Endothelial cell of umbilical vein (primary cell): ENCODE results near the gene BMPR2. TPM values are rescaled to one million over a fixed set of nuclear protein-coding genes. Genes with fewer than 3 reads are reported as not detected.
"Not testable (repeated sequence)": the region's sequence is repeated elsewhere in the genome, so short reads cannot be mapped to it uniquely, and the experiment has no call there.

Experiments used
- BruUV-seq: library from RNA; stranded (reverse); fragments of 400-500 nt; replicated peaks from 2 replicates; lab custom pipeline; 2021; lab: Mats Ljungman, UMichigan
- CTCF ChIA-PET: fragments of 300-600, 350-600 bp; sonication (Branson Sonifier 250); formaldehyde crosslinking; loops from one replicate; lab custom pipeline; 2021; ENCODE audit warnings: antibody characterized with exemption, inconsistent platforms; lab: Charles Lee
- POLR2A ChIA-PET: fragments of 300-600, 350-600 bp; sonication (Branson Sonifier 250); formaldehyde crosslinking; loops from one replicate; lab custom pipeline; 2021; ENCODE audit warnings: antibody characterized with exemption, inconsistent platforms; lab: Charles Lee
- DNase-seq: peaks from one replicate; pipeline ENCODE4 v3.0.0-alpha.2; 2011; ENCODE audit warnings: low read depth, low spot score
- FAIRE-seq: peaks from 2 replicates; lab custom pipeline; 2011; peaks lifted over from hg19 to GRCh38; lab: Jason Lieb, UNC
- H2AFZ ChIP-seq: 2 replicates; pipeline ENCODE4 v1.6.0; 2012; ENCODE audit warnings: low read depth, low read length, control low read depth, inconsistent platforms
- H3K27ac ChIP-seq: 2 replicates; pipeline ENCODE4 v1.5.1; 2011; ENCODE audit warnings: low read depth, mild to moderate bottlenecking, control low read depth, low read length, moderate library complexity; ENCODE audit not compliant: insufficient read depth
- H3K27me3 ChIP-seq, 2 experiments: 2 replicates each; pipeline versions ENCODE4 v1.6.0 to v1.6.1; 2011; ENCODE audit warnings: low read length in 2 of 2, mixed read lengths in 1 of 2; ENCODE audit not compliant: control insufficient read depth in 2 of 2, insufficient read depth in 2 of 2
- H3K36me3 ChIP-seq, 2 experiments: 2 replicates in 1 of 2; 3 replicates in 1 of 2; pipeline ENCODE4 v1.5.1; 2011; ENCODE audit warnings: low read length in 2 of 2, mild to moderate bottlenecking in 1 of 2, moderate library complexity in 1 of 2; ENCODE audit not compliant: control insufficient read depth in 2 of 2, insufficient read depth in 2 of 2; ENCODE audit errors: extremely low read depth in 1 of 2
- H3K4me1 ChIP-seq: 3 replicates; pipeline ENCODE4 v1.5.1; 2011; ENCODE audit warnings: mild to moderate bottlenecking, low read length; ENCODE audit not compliant: control insufficient read depth, insufficient read depth; ENCODE audit errors: extremely low read depth
- H3K4me2 ChIP-seq: 2 replicates; pipeline ENCODE4 v1.6.1; 2011; ENCODE audit warnings: low read length, control low read depth, mixed read lengths; ENCODE audit not compliant: insufficient read depth
- H3K4me3 ChIP-seq, 3 experiments: fragments of 200-600 bp in 1 of 3; sonication (generic), shearing (Covaris generic) in 1 of 3; replicated peaks in 1 of 3; 2 replicates each; pipeline ENCODE4 v1.5.1; 2011 to 2016; ENCODE audit warnings: control low read depth in 3 of 3, low read length in 3 of 3, mild to moderate bottlenecking in 2 of 3, inconsistent platforms in 1 of 3, low read depth in 1 of 3, moderate library complexity in 1 of 3; ENCODE audit not compliant: insufficient read depth in 1 of 3
- H3K79me2 ChIP-seq: 2 replicates; pipeline ENCODE4 v1.6.0; 2012; ENCODE audit warnings: low read length, inconsistent platforms; ENCODE audit not compliant: control insufficient read depth, insufficient read depth
- H3K9ac ChIP-seq: replicated peaks from 2 replicates; pipeline ENCODE3; 2011; ENCODE audit warnings: low read length, control low read depth; ENCODE audit not compliant: insufficient read depth; ENCODE audit errors: extremely low read depth
- H3K9me1 ChIP-seq: replicated peaks from 3 replicates; pipeline ENCODE4 v1.6.0; 2011; ENCODE audit warnings: mild to moderate bottlenecking, low read length; ENCODE audit not compliant: control insufficient read depth, insufficient read depth; ENCODE audit errors: extremely low read depth
- H3K9me3 ChIP-seq: replicated peaks from 2 replicates; pipeline ENCODE4 v1.5.1; 2012; ENCODE audit warnings: low read length, inconsistent platforms; ENCODE audit not compliant: control insufficient read depth, insufficient read depth
- H4K20me1 ChIP-seq: replicated peaks from 2 replicates; pipeline ENCODE3; 2011; ENCODE audit warnings: mild to moderate bottlenecking, low read length; ENCODE audit not compliant: control insufficient read depth, insufficient read depth; ENCODE audit errors: extremely low read depth
- EZH2 ChIP-seq: IDR thresholded peaks from 2 replicates; pipeline ENCODE4 v1.6.1; 2012; ENCODE audit warnings: borderline replicate concordance, low read depth, mild to moderate bottlenecking, moderate library complexity, low read length, inconsistent platforms; ENCODE audit not compliant: severe bottlenecking
- FOS ChIP-seq: IDR thresholded peaks from 2 replicates; pipeline ENCODE4 v1.6.1; 2011; ENCODE audit warnings: mild to moderate bottlenecking, low read length, moderate library complexity, borderline replicate concordance; ENCODE audit not compliant: insufficient read depth
- GATA2 ChIP-seq: IDR thresholded peaks from 2 replicates; pipeline ENCODE4 v1.7.0; 2011; ENCODE audit warnings: low read depth, mild to moderate bottlenecking, moderate library complexity, mixed read lengths, low read length; ENCODE audit not compliant: insufficient read length, insufficient read depth
- JUN ChIP-seq: IDR thresholded peaks from 2 replicates; pipeline ENCODE4 v1.6.1; 2011; ENCODE audit warnings: borderline replicate concordance, low read depth; ENCODE audit not compliant: insufficient read length, insufficient read depth
- MYC ChIP-seq: IDR thresholded peaks from one replicate; pipeline ENCODE4 v1.6.1; 2011; ENCODE audit warnings: mild to moderate bottlenecking, low read depth, low read length
- POLR2A ChIP-seq: IDR thresholded peaks from 2 replicates; pipeline ENCODE4 v1.6.1; 2012; ENCODE audit warnings: low read depth, mild to moderate bottlenecking, control low read depth, low read length
- POLR2AphosphoS5 ChIP-seq: IDR thresholded peaks from 2 replicates; pipeline ENCODE4 v1.6.1; 2012; ENCODE audit warnings: low read depth, mild to moderate bottlenecking, control low read depth, low read length, moderate library complexity; ENCODE audit not compliant: insufficient read depth
- dilution Hi-C: fragments of 300-500 bp; cut with MboI; formaldehyde crosslinking; loops from one replicate; pipeline ENCODE4 v1.15.0; 2019; ENCODE audit warnings: low sequenced_read_pairs; ENCODE audit not compliant: extremely low pct_ligation_motif_present
- intact Hi-C: fragments of 100-400 bp; cut with micrococcal nuclease; formaldehyde crosslinking; loops from one replicate; pipeline ENCODE4 v1.10.0; 2022
- polyA plus RNA-seq, 4 experiments: library from polyadenylated mRNA; depleted of rRNA in 3 of 4; stranded (reverse) in 3 of 4; unstranded in 1 of 4; fragments of >200 nt; gene quantifications; 2 replicates each; pipeline versions ENCODE4 v1.2.1 to v1.2.3, GENCODE V29; 2011 to 2012; ENCODE audit warnings: missing spikeins in 1 of 4
- total RNA-seq: library from RNA; stranded (reverse); gene quantifications from 2 replicates; pipeline ENCODE4 v1.2.3, GENCODE V29; 2021
- TF ChIP-seq, protein P1 (sequence below): IDR thresholded peaks from 2 replicates; pipeline ENCODE4 v1.6.1; 2011; ENCODE audit not compliant: insufficient read depth, insufficient read length
- TF ChIP-seq, protein P2 (sequence below), 2 donors: IDR thresholded peaks; 1 replicate in 1 of 2; 2 replicates in 1 of 2; pipeline ENCODE4 v1.5.1; 2011; ENCODE audit warnings: low read length in 2 of 2, mild to moderate bottlenecking in 2 of 2, moderate library complexity in 2 of 2, control low read depth in 1 of 2, inconsistent platforms in 1 of 2, low read depth in 1 of 2; ENCODE audit not compliant: insufficient read depth in 1 of 2; ENCODE audit errors: extremely low read depth in 1 of 2

Gene BMPR2
- total and polyA plus RNA-seq, 2 donors (not counting 3 experiments of a cell fraction or from before 2014, with no cell fraction given): 35.8 to 113 TPM

DNA sequence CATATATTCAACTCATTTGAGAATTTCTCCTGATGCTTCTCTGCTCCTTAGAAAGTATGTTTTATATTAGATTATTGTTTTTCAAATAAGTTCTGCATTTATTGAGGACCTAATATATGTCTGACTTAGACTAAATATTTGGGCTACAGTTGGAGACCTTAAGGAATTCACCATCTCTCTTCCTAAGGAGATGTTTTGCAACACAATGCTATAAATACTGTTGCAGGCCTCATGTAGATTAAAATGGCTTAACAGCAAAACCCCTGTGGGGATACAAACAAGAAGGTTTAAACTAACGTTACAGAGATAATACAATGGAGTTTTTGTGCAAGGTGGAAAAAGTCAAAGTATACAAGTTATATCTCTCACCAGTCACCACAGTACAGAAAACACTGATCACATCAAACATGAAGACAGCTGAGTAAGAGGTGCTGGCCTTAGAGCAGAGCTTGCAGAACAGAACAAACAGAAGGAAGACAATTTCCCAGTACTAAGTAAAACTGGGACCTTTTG lies 20.1 kb upstream of the BMPR2 start:
- ChIA-PET CTCF (interaction anchor here (0.8 kb wide), 1 partner anchor 77 kb away, joined by 3 read pairs; no protein-coding TSS in a partner anchor), POLR2A (no interaction called here)
- Histone ChIP-seq H3K9me3 (no peaks in the 10 kb centered on the region), H3K4me2 (no peak overlapping the region), H3K9ac (no peak overlapping the region), H3K27me3 (no peaks in the 10 kb centered on the region), H3K79me2 (no peaks in the 10 kb centered on the region), H2AFZ (no peak overlapping the region), H3K36me3 (no peaks in the 10 kb centered on the region), H3K27ac (no peak overlapping the region), H4K20me1 (no peaks in the 10 kb centered on the region), H3K4me1 (no peaks in the 10 kb centered on the region), H3K9me1 (no peaks in the 10 kb centered on the region), H3K4me3 (no peak overlapping the region)
- peak; percentile 63 for FAIRE-seq
- no peak for DNase-seq
- no TSS peak for BruUV-seq
- dilution Hi-C loops: no loop called here
- TF ChIP-seq FOS (no peak), GATA2 (no peak), POLR2A (no peak), MYC (no peak), EZH2 (no peak), POLR2AphosphoS5 (no peak), JUN (no peak)
- TF ChIP-seq, protein P1, sequence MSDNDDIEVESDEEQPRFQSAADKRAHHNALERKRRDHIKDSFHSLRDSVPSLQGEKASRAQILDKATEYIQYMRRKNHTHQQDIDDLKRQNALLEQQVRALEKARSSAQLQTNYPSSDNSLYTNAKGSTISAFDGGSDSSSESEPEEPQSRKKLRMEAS: no peak
- TF ChIP-seq, protein P2, sequence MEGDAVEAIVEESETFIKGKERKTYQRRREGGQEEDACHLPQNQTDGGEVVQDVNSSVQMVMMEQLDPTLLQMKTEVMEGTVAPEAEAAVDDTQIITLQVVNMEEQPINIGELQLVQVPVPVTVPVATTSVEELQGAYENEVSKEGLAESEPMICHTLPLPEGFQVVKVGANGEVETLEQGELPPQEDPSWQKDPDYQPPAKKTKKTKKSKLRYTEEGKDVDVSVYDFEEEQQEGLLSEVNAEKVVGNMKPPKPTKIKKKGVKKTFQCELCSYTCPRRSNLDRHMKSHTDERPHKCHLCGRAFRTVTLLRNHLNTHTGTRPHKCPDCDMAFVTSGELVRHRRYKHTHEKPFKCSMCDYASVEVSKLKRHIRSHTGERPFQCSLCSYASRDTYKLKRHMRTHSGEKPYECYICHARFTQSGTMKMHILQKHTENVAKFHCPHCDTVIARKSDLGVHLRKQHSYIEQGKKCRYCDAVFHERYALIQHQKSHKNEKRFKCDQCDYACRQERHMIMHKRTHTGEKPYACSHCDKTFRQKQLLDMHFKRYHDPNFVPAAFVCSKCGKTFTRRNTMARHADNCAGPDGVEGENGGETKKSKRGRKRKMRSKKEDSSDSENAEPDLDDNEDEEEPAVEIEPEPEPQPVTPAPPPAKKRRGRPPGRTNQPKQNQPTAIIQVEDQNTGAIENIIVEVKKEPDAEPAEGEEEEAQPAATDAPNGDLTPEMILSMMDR (IDR thresholded peaks at IDR 0.05; ENCODE audit: extremely low read depth in 1 of 2, insufficient read depth in 1 of 2, low read depth in 1 of 2, low read length in 2 of 2): no peak
- intact Hi-C loops: no loop called here

DNA sequence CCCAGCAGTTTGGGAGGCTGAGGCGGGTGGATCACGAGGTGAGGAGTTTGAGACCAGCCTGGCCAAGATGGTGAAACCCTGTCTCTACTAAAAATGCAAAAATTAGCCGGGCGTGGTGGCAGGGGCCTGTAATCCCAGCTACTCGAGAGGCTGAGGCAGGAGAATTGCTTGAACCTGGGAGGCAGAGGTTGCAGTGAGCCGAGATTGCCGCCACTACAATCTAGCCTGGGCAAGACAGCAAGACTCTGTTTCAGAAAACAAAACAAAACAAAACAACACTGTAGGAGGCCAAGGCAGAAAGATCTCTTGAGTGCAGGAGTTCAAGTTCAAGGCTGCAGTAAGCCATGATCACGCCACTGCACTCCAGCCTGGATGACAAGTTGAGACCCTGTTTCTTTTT lies 17.2 kb upstream of the BMPR2 start:
- CTCF ChIA-PET, BruUV-seq, H3K4me2 ChIP-seq, H3K9me3 ChIP-seq, H2AFZ ChIP-seq, DNase-seq, H3K79me2 ChIP-seq, intact Hi-C loops, H3K9ac ChIP-seq, H3K4me1 ChIP-seq, H3K9me1 ChIP-seq, H3K27ac ChIP-seq, H3K27me3 ChIP-seq, H3K36me3 ChIP-seq, dilution Hi-C loops, H3K4me3 ChIP-seq, H4K20me1 ChIP-seq: not testable (repeated sequence)
- FAIRE-seq: peak; percentile 40
- POLR2A ChIA-PET: interaction anchor here (0.7 kb wide), 1 partner anchor 184 kb away, joined by 4 read pairs; no protein-coding TSS in a partner anchor
